ENCODE data around the gene PCBP1. TPM values are rescaled to one million over a fixed set of nuclear protein-coding genes. Genes with fewer than 3 reads are reported as not detected.

Gene PCBP1
- total and polyA plus RNA-seq, 9 of the 15 experiments (the other 6 are each of a cell fraction or from before 2014, with no cell fraction given) = 19.2 to 407 (median 78.1) TPM

DNA sequence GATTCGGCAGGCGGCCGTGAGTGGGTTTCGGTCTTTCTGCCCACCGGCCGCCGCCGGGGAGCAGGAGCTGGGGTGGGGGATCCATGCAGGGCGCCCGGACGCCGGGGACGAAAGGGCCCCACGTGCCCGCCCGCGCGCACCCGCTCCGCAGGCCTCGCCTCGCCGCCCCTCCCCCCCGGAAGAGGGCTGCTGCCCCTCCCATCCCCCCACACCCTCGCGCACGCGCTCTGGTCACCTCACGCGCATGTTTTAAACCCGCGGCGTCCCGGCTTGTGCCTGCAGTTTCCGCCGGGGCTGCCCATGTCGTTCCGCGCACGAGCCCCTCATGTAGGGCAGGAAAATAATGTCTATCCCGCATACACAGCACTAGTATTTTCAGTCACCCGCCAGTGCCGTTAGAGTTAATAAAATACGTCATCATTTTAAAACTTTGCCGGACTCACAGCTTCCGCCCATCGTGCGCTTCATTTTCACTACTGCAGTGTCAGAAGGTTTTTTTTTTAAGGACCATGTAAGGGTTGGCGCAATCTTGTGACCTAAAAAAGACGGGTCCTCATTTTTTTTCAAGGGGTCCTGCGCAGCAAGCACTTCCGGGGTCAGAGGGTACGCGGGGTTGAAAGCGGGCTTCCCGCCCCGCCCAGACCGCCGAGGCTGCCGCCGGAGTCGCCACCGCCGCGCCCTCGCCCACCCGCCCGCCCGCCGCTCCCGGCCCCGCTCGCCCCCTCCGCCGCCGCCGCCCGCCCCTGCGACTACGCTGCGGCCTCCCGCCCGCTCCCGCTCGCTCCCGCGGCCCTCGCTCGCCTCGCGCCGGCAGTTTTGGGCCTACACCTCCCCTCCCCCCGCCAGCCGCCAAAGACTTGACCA is at the start of gene PCBP1 (continued):
- TF ChIP-seq, protein P1, sequence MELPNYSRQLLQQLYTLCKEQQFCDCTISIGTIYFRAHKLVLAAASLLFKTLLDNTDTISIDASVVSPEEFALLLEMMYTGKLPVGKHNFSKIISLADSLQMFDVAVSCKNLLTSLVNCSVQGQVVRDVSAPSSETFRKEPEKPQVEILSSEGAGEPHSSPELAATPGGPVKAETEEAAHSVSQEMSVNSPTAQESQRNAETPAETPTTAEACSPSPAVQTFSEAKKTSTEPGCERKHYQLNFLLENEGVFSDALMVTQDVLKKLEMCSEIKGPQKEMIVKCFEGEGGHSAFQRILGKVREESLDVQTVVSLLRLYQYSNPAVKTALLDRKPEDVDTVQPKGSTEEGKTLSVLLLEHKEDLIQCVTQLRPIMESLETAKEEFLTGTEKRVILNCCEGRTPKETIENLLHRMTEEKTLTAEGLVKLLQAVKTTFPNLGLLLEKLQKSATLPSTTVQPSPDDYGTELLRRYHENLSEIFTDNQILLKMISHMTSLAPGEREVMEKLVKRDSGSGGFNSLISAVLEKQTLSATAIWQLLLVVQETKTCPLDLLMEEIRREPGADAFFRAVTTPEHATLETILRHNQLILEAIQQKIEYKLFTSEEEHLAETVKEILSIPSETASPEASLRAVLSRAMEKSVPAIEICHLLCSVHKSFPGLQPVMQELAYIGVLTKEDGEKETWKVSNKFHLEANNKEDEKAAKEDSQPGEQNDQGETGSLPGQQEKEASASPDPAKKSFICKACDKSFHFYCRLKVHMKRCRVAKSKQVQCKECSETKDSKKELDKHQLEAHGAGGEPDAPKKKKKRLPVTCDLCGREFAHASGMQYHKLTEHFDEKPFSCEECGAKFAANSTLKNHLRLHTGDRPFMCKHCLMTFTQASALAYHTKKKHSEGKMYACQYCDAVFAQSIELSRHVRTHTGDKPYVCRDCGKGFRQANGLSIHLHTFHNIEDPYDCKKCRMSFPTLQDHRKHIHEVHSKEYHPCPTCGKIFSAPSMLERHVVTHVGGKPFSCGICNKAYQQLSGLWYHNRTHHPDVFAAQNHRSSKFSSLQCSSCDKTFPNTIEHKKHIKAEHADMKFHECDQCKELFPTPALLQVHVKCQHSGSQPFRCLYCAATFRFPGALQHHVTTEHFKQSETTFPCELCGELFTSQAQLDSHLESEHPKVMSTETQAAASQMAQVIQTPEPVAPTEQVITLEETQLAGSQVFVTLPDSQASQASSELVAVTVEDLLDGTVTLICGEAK (IDR thresholded peaks at IDR 0.05) = peak; percentile 91
- TF ChIP-seq, protein P1 (CRISPR knock-in tag; IDR thresholded peaks at IDR 0.05) = no peak
- TF ChIP-seq PTRF (tag; IDR thresholded peaks at IDR 0.05) = 0 out of 2 replicates have a peak, but pooled peaks have one; percentile 18
- no peak for TF ChIP-seq ZNF146 (CRISPR knock-in tag; IDR thresholded peaks at IDR 0.05; ENCODE audit: unreplicated experiment)
- no peak for TF ChIP-seq ZNF778 (CRISPR knock-in tag; IDR thresholded peaks at IDR 0.05)
- no peak for TF ChIP-seq ZNF668 (CRISPR knock-in tag; IDR thresholded peaks at IDR 0.05)
- no peak for TF ChIP-seq NCOA1 (IDR thresholded peaks at IDR 0.05; ENCODE audit: low read depth)
- no peak for TF ChIP-seq TAF9B (IDR thresholded peaks at IDR 0.05; ENCODE audit: partially characterized antibody)
- no peak for TF ChIP-seq ZNF217 (CRISPR knock-in tag; IDR thresholded peaks at IDR 0.05)
- TF ChIP-seq NFE2L1 (tag; IDR thresholded peaks at IDR 0.05; ENCODE audit: borderline replicate concordance, low read depth) = no peak
- TF ChIP-seq ZNF589 (CRISPR knock-in tag; IDR thresholded peaks at IDR 0.05; ENCODE audit: low read depth) = peak; percentile 88; the same call in 1 of the 2 replicates
- no peak for TF ChIP-seq RBM22 (IDR thresholded peaks at IDR 0.05; ENCODE audit: low read depth, low read length, poor library complexity, severe bottlenecking)
- TF ChIP-seq PHF8 (IDR thresholded peaks at IDR 0.05; ENCODE audit: borderline replicate concordance, low read length) = no peak; the same call in 1 of the 2 replicates

Data from K562 (cell line).